ENCODE data around the gene WNT4.

DNA sequence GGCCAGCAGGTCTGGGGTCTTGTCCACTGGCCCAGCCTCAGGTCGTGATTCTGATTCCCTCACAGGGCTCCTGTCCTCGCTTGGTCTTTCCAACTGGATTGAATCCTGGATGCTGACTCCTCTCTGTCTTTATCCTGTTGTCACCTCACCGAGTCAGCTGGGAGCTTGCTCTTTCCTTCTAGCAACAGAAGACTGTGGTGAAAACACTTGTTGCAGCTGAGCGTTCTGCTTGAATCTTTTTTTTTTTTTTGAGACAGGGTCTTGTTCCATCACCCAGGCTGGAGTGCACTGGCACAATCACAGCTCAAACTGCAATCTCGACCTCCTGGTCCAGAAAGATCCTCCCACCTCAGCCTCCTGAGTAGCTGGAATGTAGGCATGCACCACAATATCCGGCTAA lies 8.0 kb upstream of the WNT4 start:
- no peak for TF ChIP-seq POLR2A (IDR thresholded peaks at IDR 0.05)
- TF ChIP-seq, protein P1, sequence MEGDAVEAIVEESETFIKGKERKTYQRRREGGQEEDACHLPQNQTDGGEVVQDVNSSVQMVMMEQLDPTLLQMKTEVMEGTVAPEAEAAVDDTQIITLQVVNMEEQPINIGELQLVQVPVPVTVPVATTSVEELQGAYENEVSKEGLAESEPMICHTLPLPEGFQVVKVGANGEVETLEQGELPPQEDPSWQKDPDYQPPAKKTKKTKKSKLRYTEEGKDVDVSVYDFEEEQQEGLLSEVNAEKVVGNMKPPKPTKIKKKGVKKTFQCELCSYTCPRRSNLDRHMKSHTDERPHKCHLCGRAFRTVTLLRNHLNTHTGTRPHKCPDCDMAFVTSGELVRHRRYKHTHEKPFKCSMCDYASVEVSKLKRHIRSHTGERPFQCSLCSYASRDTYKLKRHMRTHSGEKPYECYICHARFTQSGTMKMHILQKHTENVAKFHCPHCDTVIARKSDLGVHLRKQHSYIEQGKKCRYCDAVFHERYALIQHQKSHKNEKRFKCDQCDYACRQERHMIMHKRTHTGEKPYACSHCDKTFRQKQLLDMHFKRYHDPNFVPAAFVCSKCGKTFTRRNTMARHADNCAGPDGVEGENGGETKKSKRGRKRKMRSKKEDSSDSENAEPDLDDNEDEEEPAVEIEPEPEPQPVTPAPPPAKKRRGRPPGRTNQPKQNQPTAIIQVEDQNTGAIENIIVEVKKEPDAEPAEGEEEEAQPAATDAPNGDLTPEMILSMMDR (IDR thresholded peaks at IDR 0.05 in 4 of 5, conservative IDR thresholded peaks at IDR 0.05 in 1 of 5) = no peak

All from gastrocnemius medialis (tissue), 4 donors.